H1 (cell line): ENCODE measurements around the gene PGM2L1. TPM values are rescaled to one million over a fixed set of nuclear protein-coding genes. Genes with fewer than 3 reads are reported as not detected.

Experiments used
- ASH2L ChIP-seq: fragments of 200-600, 300-600 bp; sonication (generic); IDR thresholded peaks from one replicate; pipeline ENCODE4 v1.7.1; 2017; ENCODE audit warnings: low read length
- BRCA1 ChIP-seq: IDR thresholded peaks from 2 replicates; pipeline ENCODE4 v1.6.1; 2012; ENCODE audit warnings: low read depth, low read length, improper control_type of control experiment
- RNF2 ChIP-seq: fragments of 200-900, 300-1000 bp; sonication (generic); IDR thresholded peaks from 2 replicates; pipeline ENCODE4 v1.7.1; 2016; ENCODE audit warnings: borderline replicate concordance, low read depth, mild to moderate bottlenecking, antibody characterized with exemption, low read length; ENCODE audit not compliant: poor library complexity, severe bottlenecking; ENCODE audit errors: missing control alignments
- SAP30 ChIP-seq: fragments of 300-600 bp; sonication (generic); IDR thresholded peaks from 2 replicates; pipeline ENCODE4 v1.7.1; 2012; ENCODE audit warnings: low read length, moderate library complexity, mild to moderate bottlenecking, inconsistent platforms; ENCODE audit not compliant: insufficient read depth, insufficient replicate concordance
- TAF7 ChIP-seq: optimal IDR thresholded peaks from 2 replicates; pipeline ENCODE3; 2011; ENCODE audit warnings: low read depth, mild to moderate bottlenecking, inconsistent platforms, low read length, moderate library complexity, borderline replicate concordance
- polyA plus RNA-seq, 7 experiments: library from polyadenylated mRNA; depleted of rRNA in 3 of 7; stranded (reverse) in 5 of 7; unstranded in 2 of 7; fragments of >200 nt in 5 of 7; fragments of 200-250 nt in 2 of 7; gene quantifications; 1 replicate in 5 of 7; 2 replicates in 1 of 7; 4 replicates in 1 of 7; pipeline versions ENCODE4 v1.2.1 to v1.2.3, GENCODE V29; 2011 to 2013; ENCODE audit warnings: missing spikeins in 2 of 7, mixed read lengths in 2 of 7
- total RNA-seq: library from RNA; stranded (reverse); fragmentation: NEBNext Ultra II Directional; extraction: Animal tissue kit (Norgen Biotek cat#: 25700); gene quantifications from 2 replicates; pipeline ENCODE4 v1.2.1, GENCODE V29; 2021

Gene PGM2L1
- total and polyA plus RNA-seq, 2 of the 8 experiments (the other 6 are each of a cell fraction or from before 2014, with no cell fraction given): 5.0 to 42.7 TPM

DNA sequence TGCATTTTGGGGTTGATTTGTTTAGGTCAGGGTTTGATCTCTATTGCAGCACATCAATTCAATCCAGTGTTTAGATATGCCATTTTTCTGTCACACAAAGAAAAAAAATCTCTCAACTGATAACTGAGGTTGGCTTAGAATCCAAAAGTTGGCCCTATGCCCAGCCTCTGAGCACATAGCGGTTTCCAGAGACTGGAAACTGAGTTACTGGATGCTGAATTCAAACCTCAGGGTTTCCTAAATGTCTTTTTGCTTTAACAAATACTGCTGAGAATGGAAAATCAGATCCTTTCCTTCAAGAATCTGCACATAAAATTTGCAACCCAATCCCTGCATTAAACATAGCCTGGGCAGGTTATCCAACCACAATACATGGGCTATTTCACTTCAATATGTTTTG is 90.8 kb downstream of the PGM2L1 start (continued):
- TF ChIP-seq RNF2 (no peak), SAP30 (no peak), TAF7 (no peak), BRCA1 (no peak), ASH2L (no peak)
